GM12891 (cell line): ENCODE measurements around the gene NDUFS1.

Source experiments
- PAX5 ChIP-seq: IDR thresholded peaks from 2 replicates; pipeline ENCODE4 v1.6.1; 2011; ENCODE audit warnings: low read length, moderate library complexity, mild to moderate bottlenecking; ENCODE audit not compliant: insufficient read depth, severe bottlenecking
- POLR2A ChIP-seq: IDR thresholded peaks from 2 replicates; pipeline ENCODE4 v1.6.1; 2011; ENCODE audit warnings: low read depth, low read length, control low read depth
- POLR2AphosphoS5 ChIP-seq: IDR thresholded peaks from 2 replicates; pipeline ENCODE4 v1.6.1; 2011; ENCODE audit warnings: low read depth, low read length, control low read depth
- POU2F2 ChIP-seq: IDR thresholded peaks from 2 replicates; pipeline ENCODE4 v1.6.1; 2011; ENCODE audit warnings: low read depth, mild to moderate bottlenecking, control low read depth, low read length, moderate library complexity
- TAF1 ChIP-seq: IDR thresholded peaks from 2 replicates; pipeline ENCODE4 v1.6.1; 2011; ENCODE audit warnings: low read depth, low read length, control low read depth

GRCh38 chr2:206190689-206191088 lies 31.4 kb upstream of the NDUFS1 start:
- TF ChIP-seq POLR2A (no peak), TAF1 (no peak), POLR2AphosphoS5 (no peak), POU2F2 (no peak), PAX5 (no peak)
